ENCODE data around the gene HHEX.
"Not testable (repeated sequence)": the region's sequence is repeated elsewhere in the genome, so short reads cannot be mapped to it uniquely, and the experiment has no call there.

The HHEX gene

GRCh38 chr10:92689663-92690210 lies at the start of gene HHEX:
HHEX (plus strand) TSS chr10:92689955; CDS start chr10:92689987, 32 bp downstream.
- no peak for DNase-seq (ENCODE audit: low read depth in 2 of 2)

DNA sequence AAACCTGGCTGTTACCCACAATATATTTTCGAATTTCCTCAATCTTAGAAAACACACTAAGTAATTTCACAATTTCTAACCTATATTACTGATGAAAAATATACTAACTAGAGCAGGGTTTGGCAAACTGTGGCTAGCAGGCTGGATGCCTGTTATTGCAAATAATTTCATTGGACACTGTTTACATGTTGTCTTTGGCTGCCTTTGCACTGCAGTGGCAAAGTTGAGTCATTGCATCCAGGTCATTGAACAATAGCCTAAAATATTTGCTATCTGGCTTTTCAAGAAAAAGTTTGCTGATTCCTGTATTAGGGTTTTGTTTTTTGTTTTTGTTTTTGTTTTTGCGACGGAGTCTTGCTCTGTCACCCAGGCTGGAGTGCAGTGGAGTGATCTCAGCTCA lies 49.6 kb upstream of the HHEX start:
- no peak for DNase-seq (ENCODE audit: low read depth in 2 of 2)

- DNase-seq (ENCODE audit: low read depth in 2 of 2): no peak
These were observed 48.3 kb upstream of the HHEX start for GRCh38 chr10:92641492-92641891.

DNA sequence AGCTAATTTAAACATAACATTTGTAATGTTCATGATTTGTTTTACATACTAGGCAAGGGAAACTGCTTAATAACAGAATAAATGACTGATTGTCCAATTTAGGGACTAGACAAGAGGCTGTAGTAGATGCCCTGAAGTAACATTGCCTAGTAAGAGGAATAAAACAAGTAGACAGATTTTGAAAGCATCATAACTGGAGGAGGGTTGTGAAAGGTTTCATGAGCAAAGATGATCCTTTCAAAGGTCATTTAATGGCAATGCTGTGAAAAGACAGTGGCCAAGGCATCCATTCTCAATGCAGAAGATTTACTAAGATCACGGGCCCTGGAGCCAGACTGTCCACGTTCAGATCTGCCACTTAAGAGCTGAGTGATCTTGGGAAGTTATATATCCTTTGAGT lies 44.8 kb upstream of the HHEX start:
- no peak for DNase-seq (ENCODE audit: low read depth in 2 of 2)

GRCh38 chr10:92650864-92651263 lies 38.9 kb upstream of the HHEX start:
- DNase-seq (ENCODE audit: low read depth in 2 of 2): not testable (repeated sequence)

GRCh38 chr10:92655426-92655825 lies 34.3 kb upstream of the HHEX start:
- no peak for DNase-seq (ENCODE audit: low read depth in 2 of 2)

DNA sequence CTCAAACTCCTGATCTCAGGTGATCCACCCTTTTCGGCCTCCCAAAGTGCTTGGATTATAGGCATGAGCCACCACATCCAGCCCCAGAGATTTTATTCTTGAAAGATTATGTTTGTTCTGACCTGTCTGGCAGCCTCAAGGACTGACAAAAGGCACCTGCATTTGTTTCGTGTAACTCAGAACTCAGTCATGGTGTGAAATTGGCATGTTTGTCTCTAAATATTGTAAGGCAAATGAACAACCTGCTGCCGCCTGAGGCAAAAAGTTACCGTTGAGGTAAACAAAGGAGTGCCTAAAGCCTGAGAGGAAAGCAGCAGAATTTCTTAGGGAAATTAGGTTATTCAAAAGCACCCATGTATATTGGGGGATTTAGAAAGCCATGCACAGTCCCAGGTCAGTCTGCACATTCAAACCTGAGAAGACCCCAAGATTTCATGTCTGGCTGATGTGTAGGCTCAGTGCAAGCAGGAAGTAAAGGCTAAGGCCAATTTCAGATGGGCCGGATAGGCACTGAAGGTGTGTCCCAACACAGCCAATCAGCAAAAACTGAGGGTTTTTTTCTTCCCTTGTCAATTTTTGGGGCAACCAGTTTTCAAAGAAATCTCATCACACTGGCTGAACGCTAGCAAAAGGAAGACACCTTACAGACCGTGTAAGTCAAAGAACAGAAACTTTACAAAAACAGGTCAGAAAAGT lies 33.3 kb upstream of the HHEX start:
- no peak for DNase-seq (ENCODE audit: low read depth in 2 of 2)

DNA sequence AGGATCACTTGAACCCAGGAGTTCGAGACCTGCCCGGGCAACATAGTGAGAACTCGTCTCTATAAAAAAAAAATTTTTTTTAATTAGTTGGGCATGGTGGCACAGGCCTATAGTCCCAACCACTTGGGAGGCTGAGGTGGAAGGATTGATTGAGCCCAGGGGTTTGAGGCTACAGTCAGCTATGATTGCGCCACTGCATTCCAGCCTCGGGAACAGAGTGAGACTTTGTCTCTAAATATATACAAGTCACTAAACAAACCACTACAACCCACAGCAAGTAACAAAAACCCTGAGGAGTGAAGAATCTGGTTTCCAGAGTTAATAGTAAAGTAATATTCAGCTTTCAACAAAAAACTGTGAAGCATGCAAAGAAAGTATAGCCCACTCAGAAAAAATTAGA lies 32.7 kb upstream of the HHEX start:
- DNase-seq (ENCODE audit: low read depth in 2 of 2): no peak

GRCh38 chr10:92662848-92663247 lies 26.9 kb upstream of the HHEX start:
- no peak for DNase-seq (ENCODE audit: low read depth in 2 of 2)

GRCh38 chr10:92664322-92664721 lies 25.4 kb upstream of the HHEX start:
- DNase-seq (ENCODE audit: low read depth in 2 of 2): no peak

DNA sequence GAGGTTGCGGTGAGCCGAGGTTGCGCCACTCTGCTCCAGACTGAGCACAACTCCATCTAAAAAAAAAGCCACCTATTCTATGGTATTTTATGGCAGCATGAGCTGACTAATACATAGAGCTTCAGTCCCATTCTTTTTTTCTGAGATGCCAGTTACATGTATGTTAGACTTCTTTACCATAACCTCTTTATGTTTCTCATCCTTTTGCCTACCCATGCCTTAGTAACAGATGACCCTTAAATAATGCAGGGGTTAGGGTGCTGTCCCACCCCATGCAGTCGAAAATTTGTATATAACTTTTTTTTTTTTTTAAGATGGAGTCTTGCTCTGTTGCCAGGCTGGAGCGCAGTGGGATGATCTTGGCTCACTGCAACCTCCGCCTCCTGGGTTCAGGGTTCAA lies 22.7 kb upstream of the HHEX start:
- no peak for DNase-seq (ENCODE audit: low read depth in 2 of 2)

GRCh38 chr10:92677708-92678107 lies 12.0 kb upstream of the HHEX start:
- no peak for DNase-seq (ENCODE audit: low read depth in 2 of 2)

DNA sequence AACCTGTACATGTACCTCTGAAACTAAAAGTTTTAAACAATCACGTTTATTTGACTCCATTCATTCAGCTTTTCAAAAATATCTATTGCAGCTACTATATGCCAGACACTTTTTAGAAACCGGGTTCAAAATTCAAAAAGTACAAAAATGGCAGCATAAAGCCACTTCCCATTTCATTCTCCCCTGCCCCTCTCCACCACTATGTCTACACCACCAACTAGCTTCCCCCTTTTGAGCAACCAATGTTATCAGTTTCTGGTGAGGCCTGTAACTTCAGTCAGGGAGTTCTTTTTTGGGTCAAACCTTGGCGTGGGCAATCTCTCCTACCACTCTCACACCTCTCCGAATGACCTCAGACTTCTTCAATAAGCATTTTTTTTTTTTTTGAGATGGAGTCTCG lies 11.5 kb upstream of the HHEX start:
- no peak for DNase-seq (ENCODE audit: low read depth in 2 of 2)

DNA sequence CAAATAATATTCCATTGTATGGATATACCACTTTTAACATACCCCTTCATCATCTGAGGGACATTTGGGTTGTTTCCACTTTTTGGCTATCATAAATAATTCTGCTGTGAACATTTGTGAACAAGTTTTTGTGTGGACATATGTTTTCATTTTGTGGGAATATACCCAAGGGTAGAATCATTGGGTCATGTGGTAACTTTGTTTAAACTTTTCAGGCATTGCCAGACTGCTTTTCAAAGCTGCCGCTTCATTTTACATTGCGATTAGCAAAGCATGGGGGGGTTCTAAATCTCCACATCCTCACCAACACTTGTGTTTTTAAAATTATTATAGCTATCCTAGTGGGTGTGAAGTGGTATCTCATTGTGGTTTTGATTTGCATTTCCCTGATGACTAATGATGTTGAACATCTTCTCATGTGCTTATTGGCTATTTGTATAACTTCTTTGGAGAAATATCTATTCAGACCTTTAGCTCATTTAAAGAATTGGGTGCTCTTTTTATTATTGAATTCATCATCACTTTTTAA lies 8.4 kb upstream of the HHEX start:
- DNase-seq (ENCODE audit: low read depth in 2 of 2): no peak

DNA sequence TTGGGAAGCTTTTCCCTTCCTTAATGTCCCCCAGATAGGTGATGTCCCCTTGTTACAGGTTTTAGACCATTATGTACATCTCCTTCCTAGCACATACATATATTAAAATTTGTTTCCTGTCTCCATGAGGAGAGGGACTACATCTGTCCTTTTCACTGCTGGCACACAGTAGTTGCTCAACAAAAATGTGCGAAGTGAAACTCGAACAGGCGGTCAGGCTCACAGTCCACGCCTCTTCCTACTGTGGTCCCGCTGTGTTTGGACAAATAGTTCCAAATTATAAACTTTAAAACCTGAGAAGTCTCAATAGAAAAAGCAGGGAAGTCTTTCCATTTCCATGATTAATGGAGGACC lies 1.2 kb upstream of the HHEX start:
- no peak for DNase-seq (ENCODE audit: low read depth in 2 of 2)

DNA sequence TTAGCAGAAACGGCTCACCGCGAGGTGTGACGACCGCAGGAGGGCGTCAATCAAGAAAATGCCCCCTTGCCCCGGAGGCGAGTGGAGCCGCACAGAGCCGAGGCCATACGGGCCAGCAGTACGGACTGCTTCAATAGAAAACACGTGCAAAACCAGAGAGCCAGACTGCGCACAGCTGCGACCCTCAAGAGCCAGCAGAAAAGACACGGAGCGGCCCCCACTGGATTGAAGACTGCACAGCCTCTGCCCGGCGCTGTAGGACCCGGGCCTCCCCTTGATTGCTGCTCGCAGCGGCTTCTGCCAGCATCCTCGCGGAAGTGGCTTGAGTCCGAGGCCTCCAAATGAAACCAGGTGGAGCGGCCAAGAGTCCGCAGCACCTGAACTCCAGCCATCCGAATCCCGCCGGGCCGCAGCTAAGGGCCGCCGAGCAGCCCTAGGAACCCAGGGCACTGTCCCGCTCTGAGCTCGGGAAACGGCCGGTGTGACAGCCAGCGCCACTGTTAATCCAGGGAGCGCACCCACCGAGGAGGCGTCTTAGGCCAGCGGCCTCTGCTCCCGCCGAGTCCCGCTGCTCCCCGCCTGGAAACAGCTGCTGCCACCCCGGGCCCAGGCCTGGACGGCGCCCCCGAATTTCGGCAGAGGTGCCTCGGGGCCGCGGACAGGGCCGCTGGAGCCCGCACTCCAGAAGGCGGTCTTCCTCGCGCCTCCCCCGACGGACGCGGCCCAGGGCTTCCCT lies 660 bp upstream of the HHEX start:
- no peak for DNase-seq (ENCODE audit: low read depth in 2 of 2)

- no peak for DNase-seq (ENCODE audit: low read depth in 2 of 2)
These were observed 608 bp downstream of the HHEX start for GRCh38 chr10:92690211-92690914.

DNA sequence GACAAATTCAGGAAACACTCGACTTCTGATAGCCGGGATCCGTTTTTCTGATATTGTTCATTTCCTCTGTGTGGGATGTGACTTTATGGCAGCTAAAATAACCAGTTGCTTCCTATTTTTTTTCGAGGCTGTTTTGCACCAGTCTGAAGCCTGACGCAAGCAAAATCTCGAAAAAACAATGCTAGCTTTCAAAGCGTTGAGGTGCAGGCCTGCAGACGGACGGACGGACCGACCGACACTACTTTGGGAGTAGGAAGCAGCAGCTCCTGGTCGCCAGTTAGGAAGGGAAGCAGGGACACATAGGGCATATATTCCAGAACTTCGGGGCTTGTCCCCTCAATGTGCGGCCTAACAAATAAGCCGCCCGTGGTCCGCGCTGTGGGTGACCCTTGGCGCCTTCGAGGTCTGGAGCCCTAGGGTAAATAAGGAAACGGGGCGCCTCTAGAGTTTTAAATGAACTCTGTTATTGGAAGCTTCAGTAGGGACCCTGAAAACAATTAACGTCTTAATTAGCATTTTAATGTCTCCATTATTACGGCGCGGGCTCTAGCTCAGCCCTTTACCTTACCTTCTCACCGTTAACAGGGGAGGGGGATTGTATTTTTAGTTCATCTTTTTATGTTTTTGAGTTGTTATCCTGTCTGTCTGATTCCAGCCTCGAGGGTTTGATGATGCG lies 1.3 kb downstream of the HHEX start:
- DNase-seq (ENCODE audit: low read depth in 2 of 2): no peak

DNA sequence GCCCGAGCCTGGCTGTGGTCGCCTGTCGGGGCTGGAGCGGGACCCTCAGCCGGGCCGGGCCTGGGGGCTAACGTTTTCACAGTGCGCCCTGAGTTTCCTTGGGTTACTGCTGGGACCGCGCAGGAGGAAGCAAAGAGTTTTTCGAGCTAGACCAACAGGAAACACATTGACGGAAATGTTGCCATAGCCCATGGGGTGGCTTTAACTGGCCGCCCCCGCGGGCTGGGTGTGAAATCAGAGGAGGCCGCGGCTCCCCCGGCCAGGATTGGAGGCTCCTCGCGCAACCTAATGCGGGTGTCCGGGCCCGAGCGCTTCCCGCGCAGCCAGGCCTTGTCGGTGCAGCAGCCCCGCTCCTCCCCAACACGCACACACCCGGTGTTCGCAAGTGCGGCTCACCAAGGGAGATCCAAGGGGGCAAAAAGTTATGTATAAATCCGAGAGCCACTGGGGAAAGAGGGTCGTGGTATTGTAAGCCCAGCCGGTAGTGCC lies 1.9 kb downstream of the HHEX start:
- DNase-seq (ENCODE audit: low read depth in 2 of 2): no peak

- DNase-seq (ENCODE audit: low read depth in 2 of 2): no peak
These were observed 2.4 kb downstream of the HHEX start for GRCh38 chr10:92692080-92692671.
